Ramos (cell line): ENCODE results near the gene TAF6.

ENCODE experiments used
- in situ Hi-C: fragments of 300-500 bp; cut with MboI; formaldehyde crosslinking; loops from one replicate; pipeline ENCODE4 v1.14.3; 2022; ENCODE audit warnings: low sequenced_read_pairs; ENCODE audit not compliant: unreplicated experiment

Gene TAF6

DNA sequence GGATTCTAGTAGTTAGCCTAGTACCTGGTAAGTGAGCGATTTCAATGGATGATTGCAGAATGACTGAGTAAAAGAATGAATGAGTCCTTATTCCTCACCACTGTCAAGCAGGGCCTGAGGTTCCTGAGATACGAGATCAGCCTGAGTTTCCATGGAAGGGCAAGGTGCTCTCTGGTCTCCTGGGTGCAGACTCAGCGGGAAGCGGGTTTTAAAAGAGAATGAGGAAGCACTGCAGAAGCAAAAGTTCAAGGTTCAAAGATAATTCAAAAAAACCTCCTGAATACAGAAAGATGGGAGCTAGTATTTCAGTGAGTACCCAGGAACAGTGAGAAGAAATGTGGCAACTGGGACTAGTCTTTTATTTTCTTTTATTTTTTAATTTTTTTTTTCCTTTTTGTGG is 42.0 kb downstream of the TAF6 start:
- in situ Hi-C loops = no loop called here

DNA sequence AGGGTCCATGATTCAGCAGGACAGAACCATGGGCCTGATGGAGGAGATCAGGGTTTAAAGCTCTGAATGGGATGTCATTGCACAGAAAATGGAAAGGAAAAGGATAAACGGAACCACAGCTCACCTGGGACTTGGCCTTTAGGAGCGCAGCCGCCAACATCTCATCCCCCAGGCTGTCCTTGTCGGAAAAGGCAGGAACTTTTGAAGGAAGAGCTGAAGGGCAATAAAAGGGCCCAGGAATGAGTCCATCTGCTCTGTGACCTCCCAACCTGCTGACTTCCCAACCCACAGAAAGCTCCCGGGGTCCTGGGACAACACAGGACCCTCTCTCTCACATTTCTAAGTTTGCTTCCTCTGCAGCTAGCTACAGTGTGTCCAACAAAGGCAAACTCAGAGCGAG is 43.7 kb downstream of the TAF6 start:
- in situ Hi-C loops = no loop called here

DNA sequence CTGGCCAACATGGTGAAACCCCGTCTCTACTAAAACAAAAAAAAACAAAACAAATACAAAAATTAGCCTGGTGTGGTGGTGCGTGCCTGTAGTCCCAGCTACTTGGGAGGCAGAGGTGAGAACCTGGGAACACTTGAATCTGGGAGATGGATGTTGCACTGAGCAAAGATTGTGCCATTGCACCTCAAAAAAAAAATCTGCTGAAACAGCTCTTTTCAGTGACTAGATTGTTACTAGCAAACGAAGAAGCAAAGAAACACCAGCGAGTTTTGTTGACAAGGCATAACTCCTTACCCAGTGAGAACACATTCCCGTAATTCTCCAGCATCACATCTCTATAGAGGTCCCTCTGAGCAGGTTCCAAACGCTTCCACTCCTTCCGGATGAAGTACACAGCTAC is 44.3 kb downstream of the TAF6 start:
- in situ Hi-C loops = no loop called here

DNA sequence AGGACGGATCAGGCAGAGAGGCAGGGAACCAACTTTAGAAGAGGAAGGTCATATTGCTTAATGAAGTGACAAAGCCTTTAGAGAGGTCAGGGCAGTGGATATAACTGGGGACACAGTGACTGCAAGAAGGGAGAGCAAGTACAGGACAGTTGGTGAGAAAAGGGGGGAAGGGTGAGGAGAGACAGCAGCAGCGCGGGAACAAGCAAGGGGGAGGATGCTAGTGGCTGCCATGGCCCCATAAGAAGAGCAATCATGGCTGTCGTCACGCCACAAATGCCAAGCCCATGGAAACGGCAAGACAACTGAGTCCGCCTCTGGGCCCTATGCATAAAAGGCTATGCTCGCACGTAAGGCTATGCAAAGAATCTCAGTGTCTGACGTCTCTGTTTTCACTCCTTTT is 46.7 kb downstream of the TAF6 start:
- in situ Hi-C loops = no loop called here

DNA sequence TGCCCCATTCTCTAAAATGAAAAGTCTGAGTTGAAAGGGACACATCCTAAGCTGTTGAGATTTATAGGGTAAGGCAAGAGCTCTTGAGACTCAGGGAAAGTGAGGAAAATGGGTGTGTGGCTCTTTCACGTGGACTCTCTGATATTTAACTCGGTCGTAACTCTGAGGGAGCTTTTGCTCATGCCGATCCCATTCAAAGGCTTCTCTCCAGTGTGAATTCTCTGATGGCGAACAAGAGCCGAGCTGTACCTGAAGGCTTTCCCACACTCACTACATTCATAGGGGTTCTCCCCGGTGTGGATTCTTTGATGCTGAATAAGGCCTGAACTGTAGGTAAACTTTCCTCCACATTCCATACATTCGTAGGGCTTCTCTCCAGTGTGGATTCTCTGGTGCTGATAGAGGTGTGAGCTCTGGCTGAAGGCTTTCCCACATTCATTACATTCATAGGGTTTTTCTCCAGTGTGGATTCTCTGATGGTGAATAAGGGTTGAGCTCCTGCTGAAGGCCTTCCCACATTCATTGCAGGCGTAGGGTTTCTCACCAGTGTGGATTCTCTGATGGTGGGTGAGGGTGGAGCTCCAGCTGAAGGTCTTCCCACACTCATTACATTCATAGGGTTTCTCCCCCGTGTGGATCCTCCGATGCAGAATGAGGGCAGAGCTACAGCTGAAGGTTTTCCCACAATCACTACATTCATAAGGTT is 48.0 kb downstream of the TAF6 start:
- in situ Hi-C loops = no loop called here

DNA sequence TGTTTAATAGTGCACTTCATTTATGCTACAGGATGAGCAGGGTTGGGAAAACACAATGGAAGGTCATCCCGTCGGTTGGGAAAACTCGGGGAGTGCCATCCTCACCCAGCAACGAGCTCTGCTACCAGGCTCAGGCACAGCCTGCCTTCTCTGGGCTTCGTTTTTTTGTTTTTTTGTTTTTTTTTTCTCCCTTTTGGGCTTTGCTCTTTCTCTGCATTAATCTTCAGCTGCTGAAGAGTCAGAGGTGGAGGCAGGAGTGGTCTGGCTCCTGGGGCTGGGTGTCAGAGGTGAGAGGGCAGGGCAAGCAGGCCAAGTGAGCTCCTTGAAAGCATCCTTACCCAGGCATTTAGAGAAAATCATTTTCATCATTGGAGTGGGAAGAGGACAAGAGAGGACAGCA is 49.2 kb downstream of the TAF6 start:
- in situ Hi-C loops = no loop called here

DNA sequence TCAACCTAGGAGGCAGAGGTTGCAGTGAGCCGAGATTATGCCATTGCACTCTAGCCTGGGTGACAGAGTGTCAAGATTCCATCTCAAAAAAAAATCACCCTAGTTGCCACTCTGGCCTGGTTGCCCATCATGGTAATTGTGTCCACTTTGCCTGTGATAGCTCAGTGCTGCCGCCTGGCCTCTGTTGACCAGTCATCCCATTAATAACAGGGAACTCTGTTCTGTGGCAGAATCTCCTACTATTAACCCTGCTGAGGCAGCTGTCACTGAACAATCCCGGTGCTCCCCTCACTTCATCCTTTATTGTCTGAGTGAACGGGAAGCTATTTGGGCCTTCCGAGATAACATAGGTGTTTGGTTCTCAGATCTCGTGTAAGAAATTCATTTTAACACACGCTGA is 52.2 kb downstream of the TAF6 start:
- in situ Hi-C loops = no loop called here

DNA sequence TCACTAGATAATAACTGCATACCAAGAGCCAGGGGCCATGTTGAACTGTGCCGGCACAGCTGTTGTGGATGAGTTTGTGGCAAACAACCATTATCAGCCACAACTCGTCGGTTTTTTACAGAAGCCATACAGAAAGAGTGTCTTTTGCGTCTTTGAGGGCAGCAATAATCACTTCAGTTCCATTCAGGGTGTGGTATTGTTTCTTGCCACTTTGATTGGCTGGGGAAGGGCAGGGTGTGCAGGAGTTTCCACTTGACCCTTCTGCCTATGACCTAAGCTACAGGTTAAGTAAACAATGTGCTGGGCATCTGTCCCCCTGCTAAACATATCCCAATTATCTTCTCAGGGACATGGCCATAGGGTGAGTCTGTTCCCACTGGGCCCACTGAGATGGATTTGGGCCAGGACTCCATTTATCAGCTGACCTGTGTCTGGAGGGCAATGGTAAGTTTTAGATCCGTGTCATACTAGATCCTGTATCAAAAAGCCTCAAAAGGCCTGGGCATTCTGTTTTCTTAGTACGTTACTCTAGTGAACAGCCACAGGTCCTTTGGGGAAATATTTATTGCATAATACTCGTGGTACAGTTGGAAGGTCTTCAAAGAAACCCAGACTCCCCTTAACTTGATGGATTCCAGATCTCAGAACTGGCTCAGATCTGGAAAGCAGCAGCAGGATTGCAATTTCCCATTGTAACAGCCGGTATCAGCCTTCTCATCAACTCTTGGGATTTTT is 53.5 kb downstream of the TAF6 start:
- in situ Hi-C loops = no loop called here

DNA sequence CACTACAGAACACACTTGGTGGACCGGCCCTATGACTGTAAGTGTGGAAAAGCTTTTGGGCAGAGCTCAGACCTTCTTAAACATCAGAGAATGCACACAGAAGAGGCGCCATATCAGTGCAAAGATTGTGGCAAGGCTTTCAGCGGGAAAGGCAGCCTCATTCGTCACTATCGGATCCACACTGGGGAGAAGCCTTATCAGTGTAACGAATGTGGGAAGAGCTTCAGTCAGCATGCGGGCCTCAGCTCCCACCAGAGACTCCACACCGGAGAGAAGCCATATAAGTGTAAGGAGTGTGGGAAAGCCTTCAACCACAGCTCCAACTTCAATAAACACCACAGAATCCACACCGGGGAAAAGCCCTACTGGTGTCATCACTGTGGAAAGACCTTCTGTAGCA is 55.0 kb downstream of the TAF6 start:
- in situ Hi-C loops = no loop called here

DNA sequence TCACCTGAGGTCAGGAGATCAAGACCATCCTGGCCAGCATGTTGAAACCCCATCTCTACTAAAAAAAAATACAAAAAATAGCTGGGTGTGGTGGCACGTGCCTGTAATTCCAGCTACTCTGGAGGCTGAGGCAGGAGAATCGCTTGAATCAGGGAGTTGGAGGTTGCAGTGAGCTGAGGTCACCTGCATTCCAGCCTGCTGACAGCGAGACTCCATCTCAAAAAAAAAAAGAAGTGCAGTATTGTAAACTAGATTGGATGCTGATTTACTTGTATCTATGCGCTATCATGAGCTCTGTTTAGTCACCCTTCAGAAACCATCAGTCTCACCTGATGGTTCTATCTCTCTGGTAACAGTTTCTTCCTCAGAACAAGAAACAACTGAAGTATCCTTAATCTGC is 55.8 kb downstream of the TAF6 start:
- in situ Hi-C loops = no loop called here

DNA sequence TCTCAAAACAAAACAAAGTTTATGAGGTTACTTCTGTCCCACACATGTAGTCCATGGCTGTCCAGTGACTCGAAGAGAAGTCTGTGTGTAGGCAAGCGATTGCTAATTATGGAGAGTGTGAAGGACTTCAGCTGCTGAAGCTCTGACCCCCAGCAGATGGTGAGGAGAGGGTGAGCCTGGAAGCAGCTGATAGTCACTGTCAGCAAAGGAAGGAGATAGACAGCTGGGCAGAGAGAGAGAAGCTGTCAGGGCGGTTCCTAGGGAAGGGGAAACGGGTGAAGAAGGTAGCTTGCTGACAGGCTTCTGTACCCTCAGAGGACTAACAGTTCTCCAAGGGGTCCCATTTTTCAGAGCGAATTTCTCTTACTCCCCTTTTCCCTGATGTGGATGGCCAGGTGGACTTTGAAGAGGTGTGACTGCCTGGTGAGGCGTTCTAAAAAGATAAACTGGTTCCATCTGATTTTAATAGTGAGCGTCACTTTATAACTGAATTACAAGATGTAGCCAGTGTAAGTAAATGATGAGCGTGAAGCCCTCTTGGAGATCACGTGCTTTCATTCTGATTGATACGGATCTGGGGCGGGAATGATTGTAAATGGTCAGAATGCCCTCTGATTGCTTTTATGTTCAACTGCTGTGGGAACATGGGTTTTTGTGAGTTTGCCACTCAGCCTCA is 57.5 kb downstream of the TAF6 start:
- in situ Hi-C loops = no loop called here

DNA sequence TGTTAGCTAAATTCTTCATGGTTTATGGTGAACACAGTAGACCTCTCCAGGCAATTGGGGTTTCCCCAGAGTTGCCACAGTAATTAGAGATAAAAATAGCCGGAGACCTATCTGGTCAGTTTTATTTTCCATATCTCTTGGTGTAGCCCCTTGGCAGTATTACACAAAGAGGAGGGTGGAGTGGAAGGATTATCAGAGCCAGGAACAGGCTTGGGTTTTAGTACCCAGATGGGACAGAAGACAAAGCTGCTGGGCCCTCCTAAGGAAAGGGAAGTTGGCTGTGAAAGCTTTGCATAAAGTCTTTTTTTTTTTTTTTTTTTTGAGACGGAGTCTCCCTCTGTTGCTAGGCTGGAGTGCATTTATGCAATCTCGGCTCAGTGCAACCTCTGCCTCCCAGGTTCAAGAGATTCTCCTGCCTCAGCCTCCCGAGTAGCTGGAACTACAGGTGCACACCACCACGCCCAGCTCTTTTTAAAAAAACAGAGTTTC is 59.9 kb downstream of the TAF6 start:
- in situ Hi-C loops = loop anchor here (10.0 kb wide), 1 partner anchor 144 kb away; the partner anchor contains the start of gene TRIM4
